GM23338 (cell line): ENCODE measurements around the gene RPL26. TPM values are rescaled to one million over a fixed set of nuclear protein-coding genes. Genes with fewer than 3 reads are reported as not detected.

Experiments
- ATAC-seq: fragments of 200-7000 bp; cut with Tn5 transposase; 3 replicates; pipeline ENCODE4 v1.9.1; 2020
- DNase-seq: peaks from one replicate; pipeline ENCODE4 v3.0.0-alpha.2; 2015; ENCODE audit warnings: low spot score
- H2AFZ ChIP-seq: fragments of 200-600 bp; sonication (generic); 2 replicates; pipeline ENCODE4 v1.8.0; 2016; ENCODE audit warnings: antibody characterized with exemption, mild to moderate bottlenecking, moderate library complexity
- H3F3A ChIP-seq: fragments of 200-600 bp; sonication (generic); replicated peaks from 2 replicates; pipeline ENCODE4 v1.8.0; 2017; ENCODE audit warnings: antibody characterized with exemption, mixed run types, low read depth
- H3K27ac ChIP-seq: fragments of 200-600 bp; sonication (generic); 2 replicates; pipeline ENCODE4 v1.6.1; 2016; ENCODE audit warnings: low read depth
- H3K27me3 ChIP-seq: fragments of 200-600 bp; sonication (generic); 2 replicates; pipeline ENCODE4 v1.8.0; 2016; ENCODE audit warnings: mild to moderate bottlenecking, mixed run types, moderate library complexity; ENCODE audit not compliant: insufficient read depth
- H3K36me3 ChIP-seq: fragments of 200-600 bp; sonication (generic); 2 replicates; pipeline ENCODE4 v1.8.0; 2016; ENCODE audit warnings: mild to moderate bottlenecking; ENCODE audit not compliant: insufficient read depth
- H3K4me1 ChIP-seq: fragments of 200-600 bp; sonication (generic); 2 replicates; pipeline ENCODE4 v1.8.0; 2016; ENCODE audit warnings: mild to moderate bottlenecking, moderate library complexity; ENCODE audit not compliant: insufficient read depth
- H3K4me2 ChIP-seq: fragments of 200-600 bp; sonication (generic); 2 replicates; pipeline ENCODE4 v1.7.1; 2017; ENCODE audit warnings: mixed run types
- H3K4me3 ChIP-seq: fragments of 200-600 bp; sonication (generic); 2 replicates; pipeline ENCODE4 v1.6.1; 2016; ENCODE audit warnings: mixed run types
- H3K79me2 ChIP-seq: fragments of 200-600 bp; sonication (generic); replicated peaks from 2 replicates; pipeline ENCODE4 v1.8.0; 2017; ENCODE audit warnings: mild to moderate bottlenecking; ENCODE audit not compliant: insufficient read depth
- H3K9me2 ChIP-seq: fragments of 200-600 bp; sonication (generic); 2 replicates; pipeline ENCODE4 v1.8.0; 2017; ENCODE audit not compliant: insufficient read depth
- H4K20me1 ChIP-seq: fragments of 200-600 bp; sonication (generic); replicated peaks from 2 replicates; pipeline ENCODE4 v1.8.0; 2017; ENCODE audit warnings: mild to moderate bottlenecking; ENCODE audit not compliant: insufficient read depth
- H3K27ac Mint-ChIP-seq: 2 replicates; pipeline ENCODE4 v1.8.0; 2020; ENCODE audit warnings: inconsistent platforms, mild to moderate bottlenecking, moderate library complexity, mixed read lengths
- H3K27me3 Mint-ChIP-seq: 3 replicates; pipeline ENCODE4 v1.8.0; 2022; ENCODE audit warnings: low read depth, mild to moderate bottlenecking, moderate library complexity, mixed read lengths, inconsistent platforms; ENCODE audit not compliant: insufficient read depth, poor library complexity
- H3K36me3 Mint-ChIP-seq: 3 replicates; pipeline ENCODE4 v1.8.0; 2021; ENCODE audit warnings: low read depth, mild to moderate bottlenecking, inconsistent platforms, moderate library complexity, mixed read lengths
- H3K4me1 Mint-ChIP-seq: 3 replicates; pipeline ENCODE4 v1.8.0; 2020; ENCODE audit warnings: mild to moderate bottlenecking, inconsistent platforms, mixed read lengths
- H3K4me3 Mint-ChIP-seq: 3 replicates; pipeline ENCODE4 v1.8.0; 2021; ENCODE audit warnings: moderate library complexity, mild to moderate bottlenecking, inconsistent platforms, mixed read lengths
- H3K9me3 Mint-ChIP-seq: 3 replicates; pipeline ENCODE4 v1.8.0; 2020; ENCODE audit warnings: moderate library complexity, mild to moderate bottlenecking, inconsistent platforms, mixed read lengths
- CREB1 ChIP-seq: fragments of 250-450 bp; sonication (Bioruptor Pico); IDR thresholded peaks from 2 replicates; pipeline ENCODE4 v1.5.0; 2020; ENCODE audit warnings: low read depth, mild to moderate bottlenecking, moderate library complexity
- CTCF ChIP-seq, 2 experiments: fragments of 200-600 bp in 1 of 2; sonication (generic) in 1 of 2; conservative IDR thresholded peaks; 2 replicates each; pipeline versions ENCODE4 v1.5.1 to v1.6.1; 2016 to 2017; ENCODE audit warnings: antibody characterized with exemption in 2 of 2, low read depth in 2 of 2, mild to moderate bottlenecking in 2 of 2, moderate library complexity in 1 of 2
- ETS1 ChIP-seq: IDR thresholded peaks from 2 replicates; pipeline ENCODE4 v1.6.1; 2016; ENCODE audit warnings: antibody characterized with exemption
- EZH2 ChIP-seq: fragments of 200-600 bp; sonication (generic); IDR thresholded peaks from one replicate; pipeline ENCODE4 v1.8.0; 2017; ENCODE audit warnings: antibody characterized with exemption, mild to moderate bottlenecking, low read depth; ENCODE audit not compliant: unreplicated experiment
- EZH2phosphoT487 ChIP-seq: fragments of 200-600 bp; sonication (generic); IDR thresholded peaks from one replicate; pipeline ENCODE4 v1.8.1; 2018; ENCODE audit warnings: antibody characterized with exemption; ENCODE audit not compliant: unreplicated experiment
- JUNB ChIP-seq: IDR thresholded peaks from one replicate; pipeline ENCODE4 v1.6.1; 2016; ENCODE audit warnings: antibody characterized with exemption; ENCODE audit not compliant: unreplicated experiment
- NANOG ChIP-seq: IDR thresholded peaks from 2 replicates; pipeline ENCODE4 v1.6.1; 2016; ENCODE audit warnings: antibody characterized with exemption, borderline replicate concordance
- POLR2AphosphoS5 ChIP-seq: IDR thresholded peaks from 2 replicates; pipeline ENCODE4 v1.6.1; 2016; ENCODE audit warnings: antibody characterized with exemption, low read depth
- STAT1 ChIP-seq: IDR thresholded peaks from one replicate; pipeline ENCODE4 v1.6.1; 2016; ENCODE audit warnings: antibody characterized with exemption; ENCODE audit not compliant: unreplicated experiment
- ZNF114 ChIP-seq: fragments of 250-450 bp; sonication (Bioruptor Pico); IDR thresholded peaks from 2 replicates; pipeline ENCODE4 v1.5.0; 2020; ENCODE audit warnings: mild to moderate bottlenecking, moderate library complexity
- ZNF331 ChIP-seq: fragments of 250-450 bp; sonication (Bioruptor Pico); IDR thresholded peaks from 2 replicates; pipeline ENCODE4 v1.5.0; 2020; ENCODE audit warnings: low read depth, mild to moderate bottlenecking, moderate library complexity
- ZNF462 ChIP-seq: fragments of 250-450 bp; sonication (Bioruptor Pico); IDR thresholded peaks from 2 replicates; pipeline ENCODE4 v1.5.0; 2020; ENCODE audit warnings: mild to moderate bottlenecking, moderate library complexity
- polyA plus RNA-seq: library from polyadenylated mRNA; unstranded; fragments of >200 nt; fragmentation: Nextera tagmentation; extraction: Ambion mirVana; gene quantifications from 2 replicates; pipeline ENCODE4 v1.2.1, GENCODE V29; 2016
- total RNA-seq: library from RNA; depleted of rRNA; stranded (reverse); fragments of >200 nt; shearing (Covaris generic); gene quantifications from 2 replicates; pipeline ENCODE4 v1.2.3, GENCODE V29; 2014

Gene RPL26
- total and polyA plus RNA-seq, 2 experiments from 2014 or later: 2,274 to 3,158 TPM

- TF ChIP-seq STAT1 (no peak), CREB1 (no peak), JUNB (no peak), EZH2 (no peak), EZH2phosphoT487 (no peak), ZNF331 (CRISPR knock-in tag) (no peak), POLR2AphosphoS5 (no peak), ZNF462 (no peak), NANOG (no peak)
Measured at GRCh38 chr17:8405499-8406016, 22.6 kb upstream of the RPL26 start (continued).

- TF ChIP-seq EZH2 (no peak), ZNF114 (CRISPR knock-in tag) (no peak), CTCF (conservative IDR thresholded peaks at IDR 0.05; ENCODE audit: low read depth in 2 of 2) (no peak), JUNB (no peak), NANOG (no peak), POLR2AphosphoS5 (no peak), EZH2phosphoT487 (no peak), ETS1 (no peak), STAT1 (no peak)
- DNase-seq: no peak
- H3K4me3 Mint-ChIP-seq: no peak overlapping the region
Measured at GRCh38 chr17:8402921-8403536, 20.0 kb upstream of the RPL26 start.

More at GRCh38 chr17:8402921-8403536, 20.0 kb upstream of the RPL26 start:
- no peak overlapping the region for H2AFZ ChIP-seq
- no peaks in the 10 kb centered on the region for H3F3A ChIP-seq
- no peaks in the 10 kb centered on the region for H3K9me2 ChIP-seq
- no peaks in the 10 kb centered on the region for H4K20me1 ChIP-seq
- H3K27ac Mint-ChIP-seq: no peak overlapping the region
- no peaks in the 10 kb centered on the region for H3K36me3 ChIP-seq
- H3K36me3 Mint-ChIP-seq: no peaks in the 10 kb centered on the region
- ATAC-seq: no peak
- peaks cover 8% of the 10 kb centered on the region for H3K27me3 Mint-ChIP-seq
- no peaks in the 10 kb centered on the region; the same call in 2 of the 3 replicates for H3K4me1 Mint-ChIP-seq
- H3K9me3 Mint-ChIP-seq: no peaks in the 10 kb centered on the region
- H3K4me3 ChIP-seq: no peak overlapping the region
- H3K4me2 ChIP-seq: no peak overlapping the region
- H3K4me1 ChIP-seq: peaks cover under 1% of the 10 kb centered on the region; the same call in 1 of the 2 replicates
- H3K27me3 ChIP-seq: no peaks in the 10 kb centered on the region
- no peak overlapping the region for H3K27ac ChIP-seq
- H3K79me2 ChIP-seq: no peaks in the 10 kb centered on the region
